Activated CD4-positive, alpha-beta T cell treated with anti-CD3 and anti-CD28 coated beads, Interleukin-2, Interleukin-6, amounts not matched to agents 100 ng/mL and 50 ng/mL, durations not matched to agents 16 hours and 8 hours (primary cell): ENCODE measurements around the gene MAP1S.
A peak's percentile ranks its signal among the peaks of the same experiment; 100 is the strongest.

ENCODE experiments used
- DNase-seq: peaks from one replicate; pipeline ENCODE4 v3.0.0-alpha.2; 2020

Gene MAP1S

GRCh38 chr19:17695198-17695597 is 24.1 kb upstream of the MAP1S start:
- no peak for DNase-seq

GRCh38 chr19:17703824-17704463 is 15.3 kb upstream of the MAP1S start:
- peak; percentile 67 for DNase-seq

DNA sequence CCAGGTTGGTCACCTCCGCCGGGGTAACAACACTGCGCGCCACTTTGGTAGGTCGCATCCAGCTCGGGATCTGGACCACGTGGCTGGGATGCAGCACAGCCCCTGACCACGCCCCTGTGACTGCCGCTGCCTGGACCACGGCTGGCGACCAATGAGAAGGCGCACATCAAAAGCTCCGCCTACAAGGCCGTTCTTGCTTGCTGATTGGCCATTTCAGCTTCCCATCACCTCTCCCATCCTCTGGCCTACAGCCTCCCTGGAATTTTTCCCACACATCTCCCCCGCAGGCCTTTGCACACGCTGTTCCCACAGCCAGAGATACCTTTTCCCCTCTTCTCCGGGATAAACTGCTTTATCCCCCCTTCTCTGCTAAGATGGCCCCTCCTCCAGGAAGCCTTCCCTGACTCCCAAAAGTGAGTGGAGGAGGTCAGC is 12.5 kb upstream of the MAP1S start:
- DNase-seq, result no peak

DNA sequence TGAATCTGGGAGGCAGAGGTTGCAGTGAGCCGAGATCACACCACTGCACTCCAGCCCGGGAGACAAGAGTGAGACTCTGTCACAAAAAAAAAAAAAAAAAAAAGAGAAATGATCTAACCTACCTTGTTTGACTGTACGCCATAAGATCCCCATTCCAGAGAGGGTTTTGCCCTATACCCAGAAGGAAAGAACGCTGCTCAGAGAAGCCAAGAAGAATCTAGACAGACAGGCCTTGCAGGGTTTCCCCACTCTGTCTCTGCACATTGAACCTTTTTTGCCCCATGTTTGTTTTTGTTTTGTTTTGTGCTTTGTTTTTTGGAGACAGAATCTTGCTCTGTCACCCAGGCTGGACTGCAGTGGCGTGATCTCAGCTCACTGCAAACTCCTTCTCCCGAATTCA is 7.4 kb upstream of the MAP1S start:
- no peak for DNase-seq

- no peak for DNase-seq
Measured at GRCh38 chr19:17716309-17716929, 2.9 kb upstream of the MAP1S start.

GRCh38 chr19:17718550-17718946 is 732 bp upstream of the MAP1S start:
- peak; percentile 53 for DNase-seq

DNA sequence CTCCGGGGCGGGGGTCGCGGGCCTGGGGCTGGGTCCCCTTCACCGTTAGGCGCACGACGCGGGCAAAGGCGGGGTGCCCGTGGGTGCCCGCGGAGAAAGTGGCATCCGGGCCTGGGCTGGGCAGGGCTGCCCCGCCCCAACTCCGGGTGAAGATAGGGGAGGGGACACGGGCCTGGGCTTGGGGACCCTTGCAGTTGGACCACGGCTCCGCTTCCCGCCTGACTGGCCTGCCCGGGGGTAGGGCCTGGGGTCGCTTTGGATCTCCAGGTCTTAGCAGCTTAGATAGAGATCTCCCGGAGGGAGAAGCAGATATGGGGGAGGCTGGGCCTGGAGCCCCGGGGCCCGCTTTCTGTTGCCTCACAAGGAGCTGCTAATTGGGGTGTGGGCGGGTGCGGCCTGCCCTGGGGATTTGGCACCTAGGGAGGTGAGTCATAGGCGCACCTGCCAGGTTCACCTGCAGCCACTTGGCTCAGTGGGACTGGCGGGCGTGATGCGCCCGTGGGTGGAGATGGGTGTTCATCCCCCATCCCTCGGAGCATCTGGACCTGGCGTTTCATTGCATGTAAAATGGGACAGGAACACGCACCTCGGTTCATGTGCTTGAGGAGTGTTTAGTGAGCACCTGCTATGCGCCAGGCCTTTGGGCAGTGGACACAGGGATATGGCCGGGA is 585 bp downstream of the MAP1S start:
- DNase-seq, result peak; percentile 18

GRCh38 chr19:17720440-17720839 is 1.2 kb downstream of the MAP1S start:
- DNase-seq, result no peak

- no peak for DNase-seq
Measured at GRCh38 chr19:17721111-17721628, 1.9 kb downstream of the MAP1S start.

- peak; percentile 23 for DNase-seq
Measured at GRCh38 chr19:17721821-17722220, 2.5 kb downstream of the MAP1S start.

DNA sequence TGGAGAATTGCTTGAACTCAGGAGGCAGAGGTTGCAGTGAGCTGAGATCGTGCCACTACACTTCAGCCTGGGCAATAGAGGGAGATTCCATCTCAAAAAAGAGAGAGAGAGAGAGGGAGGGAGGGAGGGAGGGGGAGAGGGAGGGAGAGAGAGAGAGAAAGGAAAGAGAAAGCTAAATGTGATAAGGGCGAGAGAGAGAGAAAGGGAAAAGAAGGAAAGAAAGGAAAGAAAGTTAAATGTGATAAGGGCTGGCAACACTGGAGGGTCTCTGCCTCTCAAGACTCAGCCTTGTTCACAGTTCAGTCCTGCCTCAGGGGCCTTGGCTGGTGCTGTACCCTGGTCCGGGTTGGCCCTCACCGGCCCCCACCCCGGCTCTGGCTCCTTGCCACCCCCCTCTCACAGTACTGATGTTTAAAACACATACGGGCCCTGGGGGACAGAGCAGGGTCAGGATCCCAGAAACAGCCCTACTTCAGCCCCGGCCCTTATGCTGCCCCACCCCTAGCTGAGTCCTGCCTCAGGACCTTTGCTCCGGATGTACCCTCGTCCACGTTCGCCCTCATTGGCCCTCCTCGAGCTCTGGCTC is 3.5 kb downstream of the MAP1S start:
- DNase-seq, result no peak

DNA sequence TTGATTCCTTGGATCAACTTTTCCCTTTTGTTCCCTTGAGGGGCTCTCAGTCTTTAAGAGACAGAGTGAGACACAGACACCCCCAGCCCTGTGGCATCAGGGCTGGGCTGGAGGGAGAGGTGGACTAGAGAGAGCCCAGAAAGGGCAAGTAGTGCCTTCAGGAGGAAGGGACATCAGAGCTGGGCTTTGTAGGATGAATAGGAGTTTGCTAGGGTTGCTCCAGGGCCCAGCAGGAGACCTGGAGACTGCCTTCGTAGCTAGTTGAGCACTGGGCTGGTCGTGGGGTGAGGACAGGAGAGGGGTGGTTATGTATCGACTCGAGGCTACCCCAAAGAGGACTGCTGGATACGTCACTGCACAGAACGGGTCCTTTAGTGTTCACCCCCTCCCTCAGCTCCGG is 5.4 kb downstream of the MAP1S start:
- DNase-seq, result no peak

- DNase-seq, result no peak
Measured at GRCh38 chr19:17725422-17726078, 6.3 kb downstream of the MAP1S start.

DNA sequence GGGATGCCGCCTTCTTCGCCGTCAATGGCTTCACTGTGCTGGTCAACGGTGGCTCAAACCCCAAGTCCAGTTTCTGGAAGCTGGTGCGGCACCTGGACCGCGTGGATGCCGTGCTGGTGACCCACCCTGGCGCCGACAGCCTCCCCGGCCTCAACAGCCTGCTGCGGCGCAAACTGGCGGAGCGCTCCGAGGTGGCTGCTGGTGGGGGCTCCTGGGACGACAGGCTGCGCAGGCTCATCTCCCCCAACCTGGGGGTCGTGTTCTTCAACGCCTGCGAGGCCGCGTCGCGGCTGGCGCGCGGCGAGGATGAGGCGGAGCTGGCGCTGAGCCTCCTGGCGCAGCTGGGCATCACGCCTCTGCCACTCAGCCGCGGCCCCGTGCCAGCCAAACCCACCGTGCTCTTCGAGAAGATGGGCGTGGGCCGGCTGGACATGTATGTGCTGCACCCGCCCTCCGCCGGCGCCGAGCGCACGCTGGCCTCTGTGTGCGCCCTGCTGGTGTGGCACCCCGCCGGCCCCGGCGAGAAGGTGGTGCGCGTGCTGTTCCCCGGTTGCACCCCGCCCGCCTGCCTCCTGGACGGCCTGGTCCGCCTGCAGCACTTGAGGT is 7.0 kb downstream of the MAP1S start:
- no peak for DNase-seq

- DNase-seq, result no peak
Measured at GRCh38 chr19:17726964-17727773, 7.9 kb downstream of the MAP1S start.

GRCh38 chr19:17727843-17728242 is 8.6 kb downstream of the MAP1S start:
- no peak for DNase-seq

DNA sequence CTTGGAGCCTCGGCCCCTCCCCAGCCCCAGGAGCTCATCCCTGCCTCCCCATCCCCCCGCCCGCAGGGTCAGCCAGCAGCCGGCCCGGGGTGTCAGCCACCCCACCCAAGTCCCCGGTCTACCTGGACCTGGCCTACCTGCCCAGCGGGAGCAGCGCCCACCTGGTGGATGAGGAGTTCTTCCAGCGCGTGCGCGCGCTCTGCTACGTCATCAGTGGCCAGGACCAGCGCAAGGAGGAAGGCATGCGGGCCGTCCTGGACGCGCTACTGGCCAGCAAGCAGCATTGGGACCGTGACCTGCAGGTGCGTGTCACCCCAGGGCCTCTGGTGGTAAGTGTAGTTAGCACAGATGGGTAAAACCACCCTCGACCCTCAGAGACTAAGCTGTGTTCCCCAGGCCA is 13.8 kb downstream of the MAP1S start:
- no peak for DNase-seq

DNA sequence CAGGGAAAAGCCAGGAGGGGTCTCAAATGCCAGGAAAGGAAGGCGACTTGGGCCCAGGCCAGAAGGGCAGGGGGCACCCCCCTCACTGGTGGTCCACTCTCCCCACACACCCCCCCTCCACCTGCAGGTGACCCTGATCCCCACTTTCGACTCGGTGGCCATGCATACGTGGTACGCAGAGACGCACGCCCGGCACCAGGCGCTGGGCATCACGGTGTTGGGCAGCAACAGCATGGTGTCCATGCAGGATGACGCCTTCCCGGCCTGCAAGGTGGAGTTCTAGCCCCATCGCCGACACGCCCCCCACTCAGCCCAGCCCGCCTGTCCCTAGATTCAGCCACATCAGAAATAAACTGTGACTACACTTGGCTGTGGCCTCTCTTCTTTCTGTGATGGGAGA is 14.9 kb downstream of the MAP1S start:
- no peak for DNase-seq

GRCh38 chr19:17735410-17735809 is 16.1 kb downstream of the MAP1S start:
- DNase-seq, result no peak

GRCh38 chr19:17737690-17738153 is 18.4 kb downstream of the MAP1S start:
- DNase-seq, result no peak

- no peak for DNase-seq
Measured at GRCh38 chr19:17739121-17739875, 20.0 kb downstream of the MAP1S start.
